Hepatocyte (in vitro differentiated cells): ENCODE data around the gene HNRNPA1. TPM values are rescaled to one million over a fixed set of nuclear protein-coding genes. Genes with fewer than 3 reads are reported as not detected.
"Not testable (repeated sequence)": the region's sequence is repeated elsewhere in the genome, so short reads cannot be mapped to it uniquely, and the experiment has no call there.

Source experiments
- DNase-seq: peaks from one replicate; pipeline ENCODE4 v3.0.0-alpha.2; 2016; ENCODE audit warnings: low spot score
- H2AFZ ChIP-seq: fragments of 200-600 bp; sonication (generic); 2 replicates; pipeline ENCODE4 v1.6.0; 2016; ENCODE audit warnings: antibody characterized with exemption, mild to moderate bottlenecking
- H3K27ac ChIP-seq: fragments of 200-600 bp; sonication (generic); 2 replicates; pipeline ENCODE4 v1.5.1; 2016; ENCODE audit warnings: mild to moderate bottlenecking
- H3K27me3 ChIP-seq: fragments of 200-600 bp; sonication (generic); 2 replicates; pipeline ENCODE4 v1.6.1; 2016
- H3K36me3 ChIP-seq: fragments of 200-600 bp; sonication (generic); replicated peaks from 2 replicates; pipeline ENCODE4 v1.5.1; 2016; ENCODE audit warnings: low read depth; ENCODE audit not compliant: insufficient read depth
- H3K4me1 ChIP-seq: fragments of 200-600 bp; sonication (generic); 2 replicates; pipeline ENCODE4 v1.5.1; 2016; ENCODE audit warnings: mild to moderate bottlenecking, moderate library complexity; ENCODE audit not compliant: insufficient read depth
- H3K4me2 ChIP-seq: fragments of 200-600 bp; sonication (generic); 2 replicates; pipeline ENCODE4 v1.6.0; 2016
- H3K4me3 ChIP-seq: fragments of 200-600 bp; sonication (generic); 2 replicates; pipeline ENCODE4 v1.5.1; 2016; ENCODE audit warnings: mild to moderate bottlenecking
- H3K79me2 ChIP-seq: fragments of 200-600 bp; sonication (generic); 2 replicates; pipeline ENCODE4 v1.6.0; 2017; ENCODE audit warnings: mild to moderate bottlenecking
- H3K9me2 ChIP-seq: fragments of 200-600 bp; sonication (generic); replicated peaks from 2 replicates; pipeline ENCODE4 v1.6.0; 2017; ENCODE audit warnings: mild to moderate bottlenecking; ENCODE audit not compliant: insufficient read depth
- H3K9me3 ChIP-seq: fragments of 200-600 bp; sonication (generic); 2 replicates; pipeline ENCODE4 v1.5.1; 2016; ENCODE audit warnings: low read depth, mild to moderate bottlenecking
- H4K20me1 ChIP-seq: fragments of 200-600 bp; sonication (generic); 2 replicates; pipeline ENCODE4 v1.6.0; 2016; ENCODE audit warnings: mild to moderate bottlenecking; ENCODE audit not compliant: insufficient read depth, poor library complexity, severe bottlenecking
- CTCF ChIP-seq: fragments of 200-600 bp; sonication (generic); IDR thresholded peaks from 2 replicates; pipeline ENCODE4 v1.5.1; 2016; ENCODE audit warnings: antibody characterized with exemption, mild to moderate bottlenecking; ENCODE audit not compliant: poor library complexity
- EZH2 ChIP-seq: fragments of 200-600 bp; sonication (generic); IDR thresholded peaks from 2 replicates; pipeline ENCODE4 v1.6.1; 2016; ENCODE audit warnings: antibody characterized with exemption, mild to moderate bottlenecking, borderline replicate concordance
- EZH2phosphoT487 ChIP-seq: fragments of 200-600 bp; sonication (generic); IDR thresholded peaks from one replicate; pipeline ENCODE4 v1.6.1; 2018; ENCODE audit warnings: antibody characterized with exemption, mild to moderate bottlenecking, low read depth, moderate library complexity; ENCODE audit not compliant: unreplicated experiment, severe bottlenecking
- WGBS: methylation state at CpG from one replicate; pipeline ENCODE4 v1.1.6; 2016; ENCODE audit warnings: low lambda C conversion rate; ENCODE audit errors: missing lambda C conversion rate; 5-methylcytosine and 5-hydroxymethylcytosine counted together
- polyA plus RNA-seq: library from polyadenylated mRNA; unstranded; fragments of >200 nt; fragmentation: Nextera tagmentation; extraction: Ambion mirVana; gene quantifications from 2 replicates; pipeline ENCODE4 v1.2.1, GENCODE V29; 2016
- total RNA-seq: library from RNA; depleted of rRNA; stranded (reverse); fragments of >200 nt; gene quantifications from 2 replicates; pipeline ENCODE4 v1.2.3, GENCODE V29; 2014

Gene HNRNPA1
- total RNA-seq = 467 and 721 TPM in 2 replicates
- polyA plus RNA-seq = 482 and 531 TPM in 2 replicates

GRCh38 chr12:54280468-54281260 lies at the start of gene HNRNPA1:
Gene HNRNPA1, plus strand, starts transcription at chr12:54280726. Its CDS starts 82 bp downstream, at chr12:54280808.
- Histone ChIP-seq H3K4me3 (peak within 1 kb of the TSS; percentile 58), H2AFZ (no peak within 1 kb of the TSS), H4K20me1 (peaks cover 43% of the 10 kb centered on the region), H3K4me2 (peak within 1 kb of the TSS; percentile 94), H3K4me1 (peaks cover 37% of the 10 kb centered on the region), H3K79me2 (peaks cover 77% of the 10 kb centered on the region), H3K36me3 (no peaks in the 10 kb centered on the region), H3K9me3 (no peaks in the 10 kb centered on the region), H3K9me2 (no peaks in the 10 kb centered on the region), H3K27me3 (no peaks in the 10 kb centered on the region), H3K27ac (peak within 1 kb of the TSS; percentile 92)
- WGBS = 1% methylated on average over 48 of the region's 48 CpGs
- DNase-seq = peak; percentile 99
- no peak for TF ChIP-seq CTCF
- TF ChIP-seq EZH2phosphoT487 = no peak
- TF ChIP-seq EZH2 = no peak

GRCh38 chr12:54231269-54231668 lies 49.3 kb upstream of the HNRNPA1 start:
- not testable (repeated sequence) for H3K4me1 ChIP-seq, H3K27ac ChIP-seq, H3K79me2 ChIP-seq, H3K36me3 ChIP-seq, H2AFZ ChIP-seq, H3K9me2 ChIP-seq, H3K27me3 ChIP-seq, H3K4me2 ChIP-seq, H4K20me1 ChIP-seq, H3K4me3 ChIP-seq, H3K9me3 ChIP-seq, DNase-seq
- 92% methylated on average over 3 of the region's 3 CpGs for WGBS

- no peak overlapping the region for H3K4me3 ChIP-seq
- H3K36me3 ChIP-seq = no peaks in the 10 kb centered on the region
- H4K20me1 ChIP-seq = no peaks in the 10 kb centered on the region
- no peak overlapping the region for H3K4me2 ChIP-seq
- no peak for DNase-seq
- no peaks in the 10 kb centered on the region for H3K79me2 ChIP-seq
- no peaks in the 10 kb centered on the region for H3K4me1 ChIP-seq
- WGBS = 92% methylated on average over 2 of the region's 2 CpGs
- H3K9me3 ChIP-seq = no peaks in the 10 kb centered on the region
- H3K27me3 ChIP-seq = no peaks in the 10 kb centered on the region
- H3K27ac ChIP-seq = no peak overlapping the region
- no peak for TF ChIP-seq EZH2
- no peak for TF ChIP-seq CTCF
- TF ChIP-seq EZH2phosphoT487 = no peak
- no peaks in the 10 kb centered on the region for H3K9me2 ChIP-seq
- H2AFZ ChIP-seq = no peak overlapping the region
Observed at GRCh38 chr12:54232790-54233189, 47.7 kb upstream of the HNRNPA1 start.

- H3K4me1 ChIP-seq = no peaks in the 10 kb centered on the region
- H3K9me3 ChIP-seq = no peaks in the 10 kb centered on the region
- no peaks in the 10 kb centered on the region for H3K27me3 ChIP-seq
- no peak overlapping the region for H3K4me2 ChIP-seq
- no peaks in the 10 kb centered on the region for H3K79me2 ChIP-seq
- no peaks in the 10 kb centered on the region for H3K9me2 ChIP-seq
- no peak overlapping the region for H3K4me3 ChIP-seq
- 90% methylated on average over 1 of the region's 1 CpG for WGBS
- no peaks in the 10 kb centered on the region for H4K20me1 ChIP-seq
- DNase-seq = no peak
- TF ChIP-seq EZH2 (no peak), EZH2phosphoT487 (no peak), CTCF (no peak)
- no peaks in the 10 kb centered on the region for H3K36me3 ChIP-seq
- H3K27ac ChIP-seq = no peak overlapping the region
- H2AFZ ChIP-seq = no peak overlapping the region
Observed at GRCh38 chr12:54238531-54238930, 42.0 kb upstream of the HNRNPA1 start.
